ENCODE data around the gene ZNF521. TPM values are rescaled to one million over a fixed set of nuclear protein-coding genes. Genes with fewer than 3 reads are reported as not detected.
A peak's percentile ranks its signal among the peaks of the same experiment; 100 is the strongest.

Gene ZNF521
- 10 to 100 TPM in 1 of 4 donors, 1 to 10 TPM in 3; 4.7 to 15.4 (median 7.7) TPM for total RNA-seq

GRCh38 chr18:25351777-25352628 is at the start of gene ZNF521:
Gene ZNF521 (minus strand): TSS chr18:25352166. CDS start chr18:25350946, 1,220 bp downstream.
- H3K4me3 ChIP-seq (ENCODE audit: low read depth, poor library complexity, severe bottlenecking), result peak within 1 kb of the TSS; percentile 72
- TF ChIP-seq CTCF (IDR thresholded peaks at IDR 0.05) (no peak), POLR2A (IDR thresholded peaks at IDR 0.05) (no peak)
- intact Hi-C loops (cut with DNase I; ENCODE audit: low total_unique reads), result no loop called here
- DNase-seq (ENCODE audit: low spot score in 2 of 2), result peak; percentile 82 to 97
- WGBS, 2 donors, result 0 to 1% methylated on average over 51 to 89 of the region's 91 CpGs

- DNase-seq (ENCODE audit: low spot score in 2 of 2), result no peak
- no peak overlapping the region for H3K4me3 ChIP-seq (ENCODE audit: low read depth, poor library complexity, severe bottlenecking)
- intact Hi-C loops (cut with DNase I; ENCODE audit: low total_unique reads), result no loop called here
- no peak for TF ChIP-seq POLR2A (IDR thresholded peaks at IDR 0.05)
Observed at GRCh38 chr18:25399554-25399953, 47.6 kb upstream of the ZNF521 start.

GRCh38 chr18:25392192-25392591 is 40.2 kb upstream of the ZNF521 start:
- intact Hi-C loops (cut with DNase I; ENCODE audit: low total_unique reads), result no loop called here
- no peak overlapping the region for H3K4me3 ChIP-seq (ENCODE audit: low read depth, poor library complexity, severe bottlenecking)
- TF ChIP-seq POLR2A (IDR thresholded peaks at IDR 0.05) (no peak), CTCF (IDR thresholded peaks at IDR 0.05) (no peak)
- no peak for DNase-seq (ENCODE audit: low spot score in 2 of 2)

GRCh38 chr18:25373432-25374179 is 21.6 kb upstream of the ZNF521 start:
- H3K4me3 ChIP-seq (ENCODE audit: low read depth, poor library complexity, severe bottlenecking), result no peak overlapping the region
- TF ChIP-seq POLR2A (IDR thresholded peaks at IDR 0.05) (no peak), CTCF (IDR thresholded peaks at IDR 0.05) (no peak)
- 58 to 60% methylated on average over 2 of the region's 2 CpGs for WGBS, 2 donors
- no peak for DNase-seq (ENCODE audit: low spot score in 2 of 2)
- intact Hi-C loops (cut with DNase I; ENCODE audit: low total_unique reads), result no loop called here

- 65 to 70% methylated on average over 5 of the region's 5 CpGs for WGBS, 2 donors
- intact Hi-C loops (cut with DNase I; ENCODE audit: low total_unique reads), result no loop called here
- TF ChIP-seq POLR2A (IDR thresholded peaks at IDR 0.05), result no peak
- TF ChIP-seq CTCF (IDR thresholded peaks at IDR 0.05), result no peak
Observed at GRCh38 chr18:25370391-25370790, 18.4 kb upstream of the ZNF521 start.

GRCh38 chr18:25365242-25365641 is 13.3 kb upstream of the ZNF521 start:
- 39 to 40% methylated on average over 3 of the region's 3 CpGs for WGBS, 2 donors
- intact Hi-C loops (cut with DNase I; ENCODE audit: low total_unique reads), result loop anchor here (5.0 kb wide), 1 partner anchor 1708 kb away; no protein-coding TSS in a partner anchor
- H3K4me3 ChIP-seq (ENCODE audit: low read depth, poor library complexity, severe bottlenecking), result no peak overlapping the region
- TF ChIP-seq POLR2A (IDR thresholded peaks at IDR 0.05) (no peak), CTCF (IDR thresholded peaks at IDR 0.05) (no peak)
- DNase-seq (ENCODE audit: low spot score in 2 of 2), result no peak

More at GRCh38 chr18:25370391-25370790, 18.4 kb upstream of the ZNF521 start:
- no peak for DNase-seq (ENCODE audit: low spot score in 2 of 2)
- H3K4me3 ChIP-seq (ENCODE audit: low read depth, poor library complexity, severe bottlenecking), result no peak overlapping the region
